GM12878 (cell line): ENCODE results near the gene PHACTR1.

Source experiments
- POLR2A ChIP-seq: IDR thresholded peaks from 2 replicates; pipeline ENCODE4 v1.6.1; 2011; ENCODE audit warnings: low read depth, mild to moderate bottlenecking, low read length
- RAD21 ChIP-seq: IDR thresholded peaks from 2 replicates; pipeline ENCODE4 v1.6.1; 2011; ENCODE audit warnings: mild to moderate bottlenecking, low read depth, low read length, moderate library complexity; ENCODE audit not compliant: insufficient read depth
- TF ChIP-seq, protein P1 (sequence below): IDR thresholded peaks from 2 replicates; pipeline ENCODE4 v1.6.1; 2012; ENCODE audit warnings: low read length, inconsistent platforms

DNA sequence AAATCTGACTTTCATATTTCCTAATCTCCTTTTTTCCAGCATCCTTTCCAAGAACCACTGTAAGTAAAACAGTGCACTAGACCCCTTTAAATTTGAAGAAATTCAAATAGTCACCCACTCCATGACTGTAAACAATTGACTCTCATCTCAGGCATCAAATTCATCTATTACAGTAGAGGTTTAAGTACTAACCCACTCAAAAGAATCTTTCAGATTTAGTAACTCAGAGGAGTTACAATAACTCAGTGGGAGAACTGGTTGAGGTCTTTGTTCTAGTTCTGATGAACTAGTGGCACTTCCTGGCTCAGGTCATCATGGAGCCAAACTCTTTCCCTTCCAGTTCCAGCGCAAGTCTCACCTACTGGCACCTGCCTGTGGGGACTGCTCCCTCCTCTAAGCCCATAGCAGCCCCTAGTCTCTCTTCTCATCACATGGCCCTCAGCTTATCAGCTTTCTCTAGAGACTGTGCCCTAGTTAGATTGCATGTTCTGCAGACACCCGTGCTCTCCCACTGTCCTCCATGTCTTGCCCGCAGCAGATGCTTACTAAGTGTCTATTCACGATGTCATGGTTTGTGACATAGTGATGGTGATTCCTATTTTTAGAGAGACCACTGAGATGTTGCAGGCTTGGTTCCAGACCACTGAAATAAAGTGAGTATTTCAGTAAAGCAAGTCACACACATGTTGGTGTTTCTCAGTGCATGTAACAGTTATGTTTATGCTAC lies 415.5 kb downstream of the PHACTR1 start:
- TF ChIP-seq RAD21 (no peak), POLR2A (no peak)
- TF ChIP-seq, protein P1, sequence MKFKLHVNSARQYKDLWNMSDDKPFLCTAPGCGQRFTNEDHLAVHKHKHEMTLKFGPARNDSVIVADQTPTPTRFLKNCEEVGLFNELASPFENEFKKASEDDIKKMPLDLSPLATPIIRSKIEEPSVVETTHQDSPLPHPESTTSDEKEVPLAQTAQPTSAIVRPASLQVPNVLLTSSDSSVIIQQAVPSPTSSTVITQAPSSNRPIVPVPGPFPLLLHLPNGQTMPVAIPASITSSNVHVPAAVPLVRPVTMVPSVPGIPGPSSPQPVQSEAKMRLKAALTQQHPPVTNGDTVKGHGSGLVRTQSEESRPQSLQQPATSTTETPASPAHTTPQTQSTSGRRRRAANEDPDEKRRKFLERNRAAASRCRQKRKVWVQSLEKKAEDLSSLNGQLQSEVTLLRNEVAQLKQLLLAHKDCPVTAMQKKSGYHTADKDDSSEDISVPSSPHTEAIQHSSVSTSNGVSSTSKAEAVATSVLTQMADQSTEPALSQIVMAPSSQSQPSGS, result no peak
